HEK293 (cell line): ENCODE measurements around the gene ZBTB17.

Source experiments
- CTCF ChIA-PET: fragments of 350-600 bp; formaldehyde crosslinking; extraction: SDS; loops from one replicate; lab custom pipeline; 2021; ENCODE audit warnings: antibody characterized with exemption; lab: Yijun Ruan, JAX
- POLR2A ChIA-PET: fragments of 300-600 bp; formaldehyde crosslinking; extraction: SDS; loops from one replicate; lab custom pipeline; 2020; ENCODE audit warnings: antibody characterized with exemption, inconsistent platforms; lab: Yijun Ruan, JAX
- H3K27ac ChIP-seq: fragments of 200-500 bp; sonication (Bioruptor generic); 2 replicates; pipeline ENCODE4 v1.5.1; 2014; ENCODE audit warnings: low read depth, low read length, control low read depth, inconsistent platforms; ENCODE audit errors: extremely low read depth
- H3K36me3 ChIP-seq, 2 experiments: fragments of 200-500 bp in 1 of 2; sonication (Bioruptor generic) in 1 of 2; 1 replicate in 1 of 2; 2 replicates in 1 of 2; pipeline ENCODE4 v1.5.1; 2014 to 2017; ENCODE audit warnings: inconsistent platforms in 2 of 2, low read length in 2 of 2; ENCODE audit not compliant: control insufficient read depth in 2 of 2, insufficient read depth in 1 of 2
- H3K4me1 ChIP-seq: fragments of 200-500 bp; sonication (Bioruptor generic); 2 replicates; pipeline ENCODE4 v1.5.1; 2014; ENCODE audit warnings: mild to moderate bottlenecking, low read length, inconsistent platforms; ENCODE audit not compliant: control insufficient read depth, insufficient read depth
- H3K4me3 ChIP-seq: 2 replicates; pipeline ENCODE4 v1.5.1; 2011; ENCODE audit warnings: low read depth, mild to moderate bottlenecking, control low read depth, low read length, moderate library complexity
- H3K9me3 ChIP-seq: fragments of 200-500 bp; sonication (Bioruptor generic); 2 replicates; pipeline ENCODE4 v1.5.1; 2014; ENCODE audit warnings: low read depth, low read length, inconsistent platforms; ENCODE audit not compliant: control insufficient read depth, insufficient read depth
- GLIS1 ChIP-seq: fragments of 450-650 bp; formaldehyde crosslinking; IDR thresholded peaks from 2 replicates; pipeline ENCODE4 v1.5.1; 2016; ENCODE audit warnings: missing biosample characterization, missing genetic modification characterization
- IKZF3 ChIP-seq: fragments of 450-650 bp; IDR thresholded peaks from 2 replicates; pipeline ENCODE4 v1.5.0; 2018; ENCODE audit warnings: missing biosample characterization, mild to moderate bottlenecking, missing genetic modification characterization, moderate library complexity
- RBAK ChIP-seq: fragments of 450-650 bp; formaldehyde crosslinking; IDR thresholded peaks from 2 replicates; pipeline ENCODE4 v1.5.1; 2016; ENCODE audit warnings: missing biosample characterization, missing genetic modification characterization
- SP3 ChIP-seq: fragments of 450-650 bp; formaldehyde crosslinking; IDR thresholded peaks from 2 replicates; pipeline ENCODE4 v1.5.1; 2016; ENCODE audit warnings: missing biosample characterization, missing genetic modification characterization
- TCF7L2 ChIP-seq: IDR thresholded peaks from 2 replicates; pipeline ENCODE4 v1.6.1; 2011; ENCODE audit warnings: low read depth, mild to moderate bottlenecking, inconsistent platforms, low read length, moderate library complexity, borderline replicate concordance
- ZBTB1 ChIP-seq: fragments of 450-650 bp; formaldehyde crosslinking; IDR thresholded peaks from 2 replicates; pipeline ENCODE4 v1.5.1; 2016; ENCODE audit warnings: missing biosample characterization, missing genetic modification characterization
- ZIC2 ChIP-seq: fragments of 450-650 bp; formaldehyde crosslinking; IDR thresholded peaks from 2 replicates; pipeline ENCODE4 v1.5.1; 2016; ENCODE audit warnings: missing biosample characterization, missing genetic modification characterization
- ZNF146 ChIP-seq: fragments of 450-650 bp; formaldehyde crosslinking; IDR thresholded peaks from 2 replicates; pipeline ENCODE4 v1.5.1; 2016; ENCODE audit warnings: missing biosample characterization, missing genetic modification characterization
- ZNF16 ChIP-seq: fragments of 450-650 bp; formaldehyde crosslinking; IDR thresholded peaks from 2 replicates; pipeline ENCODE4 v1.5.1; 2016; ENCODE audit warnings: low read depth, missing biosample characterization, missing genetic modification characterization
- ZNF2 ChIP-seq: fragments of 450-650 bp; formaldehyde crosslinking; IDR thresholded peaks from 2 replicates; pipeline ENCODE4 v1.5.1; 2016; ENCODE audit warnings: missing biosample characterization, missing genetic modification characterization
- ZNF223 ChIP-seq: fragments of 450-650 bp; formaldehyde crosslinking; IDR thresholded peaks from 2 replicates; pipeline ENCODE4 v1.5.1; 2016; ENCODE audit warnings: missing biosample characterization, missing genetic modification characterization
- ZNF274 ChIP-seq, 2 experiments: fragments of 200-500 bp in 1 of 2; fragments of 450-650 bp in 1 of 2; sonication (Bioruptor generic) in 1 of 2; formaldehyde crosslinking in 1 of 2; IDR thresholded peaks; 2 replicates each; pipeline versions ENCODE4 v1.5.1 to v1.6.1; 2014 to 2016; ENCODE audit warnings: borderline replicate concordance in 1 of 2, inconsistent platforms in 1 of 2, low read length in 1 of 2, missing biosample characterization in 1 of 2, missing genetic modification characterization in 1 of 2
- ZNF423 ChIP-seq: fragments of 450-650 bp; formaldehyde crosslinking; IDR thresholded peaks from 2 replicates; pipeline ENCODE4 v1.5.1; 2016; ENCODE audit warnings: missing biosample characterization, missing genetic modification characterization
- ZNF433 ChIP-seq: fragments of 450-650 bp; formaldehyde crosslinking; IDR thresholded peaks from 2 replicates; pipeline ENCODE4 v1.5.1; 2016; ENCODE audit warnings: missing biosample characterization, missing genetic modification characterization, low read depth
- ZNF600 ChIP-seq: fragments of 450-650 bp; formaldehyde crosslinking; IDR thresholded peaks from 2 replicates; pipeline ENCODE4 v1.5.1; 2016; ENCODE audit warnings: missing biosample characterization, missing genetic modification characterization
- ZNF658 ChIP-seq: fragments of 450-650 bp; formaldehyde crosslinking; IDR thresholded peaks from 2 replicates; pipeline ENCODE4; 2016; ENCODE audit warnings: missing biosample characterization, missing genetic modification characterization
- TF ChIP-seq, protein P1 (sequence below): fragments of 450-650 bp; formaldehyde crosslinking; IDR thresholded peaks from 2 replicates; pipeline ENCODE4 v1.5.1; 2016; ENCODE audit warnings: missing biosample characterization, missing genetic modification characterization
- TF ChIP-seq, protein P2 (sequence below): fragments of 450-650 bp; formaldehyde crosslinking; IDR thresholded peaks from 2 replicates; pipeline ENCODE4 v1.5.1; 2016; ENCODE audit warnings: missing biosample characterization, missing genetic modification characterization, low read depth
- TF ChIP-seq, protein P3 (sequence below): fragments of 450-650 bp; formaldehyde crosslinking; IDR thresholded peaks from 2 replicates; pipeline ENCODE4; 2016; ENCODE audit warnings: missing biosample characterization, missing genetic modification characterization
- TF ChIP-seq, protein P4 (sequence below): fragments of 450-650 bp; formaldehyde crosslinking; IDR thresholded peaks from 2 replicates; pipeline ENCODE4 v1.5.1; 2016; ENCODE audit warnings: missing biosample characterization, missing genetic modification characterization, borderline replicate concordance
- TF ChIP-seq, protein P5 (sequence below): fragments of 450-650 bp; formaldehyde crosslinking; IDR thresholded peaks from 2 replicates; pipeline ENCODE4 v1.5.1; 2016; ENCODE audit warnings: missing biosample characterization, missing genetic modification characterization
- TF ChIP-seq, protein P6 (sequence below): fragments of 450-650 bp; formaldehyde crosslinking; conservative IDR thresholded peaks from 2 replicates; pipeline ENCODE4 v1.5.1; 2016; ENCODE audit warnings: low read depth, missing biosample characterization, missing genetic modification characterization

The ZBTB17 gene

DNA sequence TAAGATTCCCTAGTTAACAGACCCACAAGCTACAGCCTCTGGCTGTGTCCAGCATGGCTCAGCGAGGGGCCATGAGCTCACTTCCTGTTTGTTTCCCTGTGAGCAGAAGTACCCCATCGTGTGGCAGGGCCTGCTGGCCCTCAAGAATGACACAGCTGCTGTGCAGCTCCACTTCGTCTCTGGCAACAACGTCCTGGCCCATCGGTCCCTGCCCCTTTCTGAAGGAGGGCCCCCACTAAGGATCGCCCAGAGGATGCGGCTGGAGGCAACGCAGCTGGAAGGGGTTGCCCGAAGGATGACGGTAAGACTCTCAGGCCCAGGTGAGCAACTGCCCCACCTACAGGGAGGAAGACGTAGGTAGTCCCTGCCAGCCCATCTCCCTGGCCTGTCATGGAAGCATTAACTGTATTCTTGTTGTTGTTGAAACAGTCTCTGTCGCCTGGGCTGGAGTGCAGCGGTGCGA, 38.2 kb downstream of the ZBTB17 start:
- Histone ChIP-seq H3K4me1 (no peaks in the 10 kb centered on the region), H3K27ac (no peak overlapping the region), H3K36me3 (peaks cover 7 to 99% of the 10 kb centered on the region in 2 experiments; a peak in 2 of 3 replicates), H3K4me3 (no peak overlapping the region), H3K9me3 (no peaks in the 10 kb centered on the region)
- TF ChIP-seq ZNF16 (no peak; the same call in 1 of the 2 replicates), ZNF2 (tag by site-specific recombination) (0 out of 2 replicates have a peak, but pooled peaks have one; percentile 21), ZNF423 (tag by site-specific recombination) (no peak), ZNF600 (0 out of 2 replicates have a peak, but pooled peaks have one; percentile 23), IKZF3 (tag by site-specific recombination) (no peak), GLIS1 (tag by site-specific recombination) (peak; percentile 34; the same call in 1 of the 2 replicates), ZIC2 (tag by site-specific recombination) (peak; percentile 74), ZNF433 (tag by site-specific recombination) (no peak)
- TF ChIP-seq, protein P1, sequence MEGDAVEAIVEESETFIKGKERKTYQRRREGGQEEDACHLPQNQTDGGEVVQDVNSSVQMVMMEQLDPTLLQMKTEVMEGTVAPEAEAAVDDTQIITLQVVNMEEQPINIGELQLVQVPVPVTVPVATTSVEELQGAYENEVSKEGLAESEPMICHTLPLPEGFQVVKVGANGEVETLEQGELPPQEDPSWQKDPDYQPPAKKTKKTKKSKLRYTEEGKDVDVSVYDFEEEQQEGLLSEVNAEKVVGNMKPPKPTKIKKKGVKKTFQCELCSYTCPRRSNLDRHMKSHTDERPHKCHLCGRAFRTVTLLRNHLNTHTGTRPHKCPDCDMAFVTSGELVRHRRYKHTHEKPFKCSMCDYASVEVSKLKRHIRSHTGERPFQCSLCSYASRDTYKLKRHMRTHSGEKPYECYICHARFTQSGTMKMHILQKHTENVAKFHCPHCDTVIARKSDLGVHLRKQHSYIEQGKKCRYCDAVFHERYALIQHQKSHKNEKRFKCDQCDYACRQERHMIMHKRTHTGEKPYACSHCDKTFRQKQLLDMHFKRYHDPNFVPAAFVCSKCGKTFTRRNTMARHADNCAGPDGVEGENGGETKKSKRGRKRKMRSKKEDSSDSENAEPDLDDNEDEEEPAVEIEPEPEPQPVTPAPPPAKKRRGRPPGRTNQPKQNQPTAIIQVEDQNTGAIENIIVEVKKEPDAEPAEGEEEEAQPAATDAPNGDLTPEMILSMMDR (tag by site-specific recombination): peak; percentile 27; the same call in 1 of the 2 replicates
- TF ChIP-seq, protein P2, sequence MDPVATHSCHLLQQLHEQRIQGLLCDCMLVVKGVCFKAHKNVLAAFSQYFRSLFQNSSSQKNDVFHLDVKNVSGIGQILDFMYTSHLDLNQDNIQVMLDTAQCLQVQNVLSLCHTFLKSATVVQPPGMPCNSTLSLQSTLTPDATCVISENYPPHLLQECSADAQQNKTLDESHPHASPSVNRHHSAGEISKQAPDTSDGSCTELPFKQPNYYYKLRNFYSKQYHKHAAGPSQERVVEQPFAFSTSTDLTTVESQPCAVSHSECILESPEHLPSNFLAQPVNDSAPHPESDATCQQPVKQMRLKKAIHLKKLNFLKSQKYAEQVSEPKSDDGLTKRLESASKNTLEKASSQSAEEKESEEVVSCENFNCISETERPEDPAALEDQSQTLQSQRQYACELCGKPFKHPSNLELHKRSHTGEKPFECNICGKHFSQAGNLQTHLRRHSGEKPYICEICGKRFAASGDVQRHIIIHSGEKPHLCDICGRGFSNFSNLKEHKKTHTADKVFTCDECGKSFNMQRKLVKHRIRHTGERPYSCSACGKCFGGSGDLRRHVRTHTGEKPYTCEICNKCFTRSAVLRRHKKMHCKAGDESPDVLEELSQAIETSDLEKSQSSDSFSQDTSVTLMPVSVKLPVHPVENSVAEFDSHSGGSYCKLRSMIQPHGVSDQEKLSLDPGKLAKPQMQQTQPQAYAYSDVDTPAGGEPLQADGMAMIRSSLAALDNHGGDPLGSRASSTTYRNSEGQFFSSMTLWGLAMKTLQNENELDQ (tag by site-specific recombination): no peak
- CTCF ChIA-PET: interaction anchor here (0.7 to 1.4 kb wide), 6 partner anchors 13 to 130 kb away, joined by 3 to 4 read pairs (median 3); partner anchors contain the start of gene UQCRHL
- POLR2A ChIA-PET: interaction anchor here (0.6 to 1.5 kb wide), 3 partner anchors 12 to 143 kb away, joined by 3 to 4 read pairs (median 3); no protein-coding TSS in a partner anchor

DNA sequence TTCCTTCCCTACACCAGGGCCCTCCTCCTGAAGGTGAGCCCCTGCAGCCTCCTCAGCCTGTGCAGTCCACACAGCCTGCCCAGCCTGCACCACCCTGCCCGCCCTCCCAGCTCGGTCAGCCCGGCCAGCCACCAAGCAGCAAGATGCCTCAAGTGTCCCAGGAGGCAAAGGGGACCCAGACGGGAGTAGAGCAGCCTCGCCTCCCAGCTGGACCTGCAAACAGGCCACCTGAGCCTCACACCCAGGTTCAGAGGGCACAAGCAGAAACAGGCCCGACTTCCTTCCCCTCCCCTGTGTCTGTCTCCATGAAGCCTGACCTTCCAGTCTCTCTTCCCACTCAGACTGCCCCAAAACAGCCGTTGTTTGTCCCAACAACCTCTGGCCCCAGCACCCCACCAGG, 38.8 kb downstream of the ZBTB17 start:
- H3K27ac ChIP-seq: no peak overlapping the region
- no peaks in the 10 kb centered on the region for H3K9me3 ChIP-seq
- CTCF ChIA-PET: interaction anchor here (0.6 to 1.4 kb wide), 6 partner anchors 14 to 130 kb away, joined by 3 to 4 read pairs (median 3); partner anchors contain the start of gene UQCRHL
- POLR2A ChIA-PET: interaction anchor here (1.2 to 1.5 kb wide), 2 partner anchors 13 to 143 kb away, joined by 3 to 4 read pairs; no protein-coding TSS in a partner anchor
- H3K4me3 ChIP-seq: no peak overlapping the region
- H3K36me3 ChIP-seq: peaks cover 7 to 99% of the 10 kb centered on the region in 2 experiments; a peak in 2 of 3 replicates
- H3K4me1 ChIP-seq: no peaks in the 10 kb centered on the region
- TF ChIP-seq, protein P3, sequence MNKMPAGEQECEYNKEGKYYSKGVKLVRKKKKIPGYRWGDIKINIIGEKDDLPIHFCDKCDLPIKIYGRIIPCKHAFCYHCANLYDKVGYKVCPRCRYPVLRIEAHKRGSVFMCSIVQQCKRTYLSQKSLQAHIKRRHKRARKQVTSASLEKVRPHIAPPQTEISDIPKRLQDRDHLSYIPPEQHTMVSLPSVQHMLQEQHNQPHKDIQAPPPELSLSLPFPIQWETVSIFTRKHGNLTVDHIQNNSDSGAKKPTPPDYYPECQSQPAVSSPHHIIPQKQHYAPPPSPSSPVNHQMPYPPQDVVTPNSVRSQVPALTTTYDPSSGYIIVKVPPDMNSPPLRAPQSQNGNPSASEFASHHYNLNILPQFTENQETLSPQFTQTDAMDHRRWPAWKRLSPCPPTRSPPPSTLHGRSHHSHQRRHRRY: no peak
- TF ChIP-seq SP3 (tag by site-specific recombination) (no peak), TCF7L2 (no peak), ZNF223 (tag by site-specific recombination) (peak; percentile 44; the same call in 1 of the 2 replicates), ZBTB1 (no peak), ZNF658 (no peak), RBAK (tag by site-specific recombination) (no peak), ZNF146 (tag by site-specific recombination) (no peak), ZNF274 (IDR thresholded peaks at IDR 0.05; ENCODE audit: low read length) (no peak), ZNF274 (tag by site-specific recombination; IDR thresholded peaks at IDR 0.05; ENCODE audit: borderline replicate concordance) (no peak), ZNF600 (0 out of 2 replicates have a peak, but pooled peaks have one; percentile 5)
- TF ChIP-seq, protein P4, sequence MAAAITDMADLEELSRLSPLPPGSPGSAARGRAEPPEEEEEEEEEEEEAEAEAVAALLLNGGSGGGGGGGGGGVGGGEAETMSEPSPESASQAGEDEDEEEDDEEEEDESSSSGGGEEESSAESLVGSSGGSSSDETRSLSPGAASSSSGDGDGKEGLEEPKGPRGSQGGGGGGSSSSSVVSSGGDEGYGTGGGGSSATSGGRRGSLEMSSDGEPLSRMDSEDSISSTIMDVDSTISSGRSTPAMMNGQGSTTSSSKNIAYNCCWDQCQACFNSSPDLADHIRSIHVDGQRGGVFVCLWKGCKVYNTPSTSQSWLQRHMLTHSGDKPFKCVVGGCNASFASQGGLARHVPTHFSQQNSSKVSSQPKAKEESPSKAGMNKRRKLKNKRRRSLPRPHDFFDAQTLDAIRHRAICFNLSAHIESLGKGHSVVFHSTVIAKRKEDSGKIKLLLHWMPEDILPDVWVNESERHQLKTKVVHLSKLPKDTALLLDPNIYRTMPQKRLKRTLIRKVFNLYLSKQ (tag by site-specific recombination): no peak
- TF ChIP-seq, protein P5, sequence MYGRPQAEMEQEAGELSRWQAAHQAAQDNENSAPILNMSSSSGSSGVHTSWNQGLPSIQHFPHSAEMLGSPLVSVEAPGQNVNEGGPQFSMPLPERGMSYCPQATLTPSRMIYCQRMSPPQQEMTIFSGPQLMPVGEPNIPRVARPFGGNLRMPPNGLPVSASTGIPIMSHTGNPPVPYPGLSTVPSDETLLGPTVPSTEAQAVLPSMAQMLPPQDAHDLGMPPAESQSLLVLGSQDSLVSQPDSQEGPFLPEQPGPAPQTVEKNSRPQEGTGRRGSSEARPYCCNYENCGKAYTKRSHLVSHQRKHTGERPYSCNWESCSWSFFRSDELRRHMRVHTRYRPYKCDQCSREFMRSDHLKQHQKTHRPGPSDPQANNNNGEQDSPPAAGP (tag by site-specific recombination): no peak
- TF ChIP-seq, protein P6, sequence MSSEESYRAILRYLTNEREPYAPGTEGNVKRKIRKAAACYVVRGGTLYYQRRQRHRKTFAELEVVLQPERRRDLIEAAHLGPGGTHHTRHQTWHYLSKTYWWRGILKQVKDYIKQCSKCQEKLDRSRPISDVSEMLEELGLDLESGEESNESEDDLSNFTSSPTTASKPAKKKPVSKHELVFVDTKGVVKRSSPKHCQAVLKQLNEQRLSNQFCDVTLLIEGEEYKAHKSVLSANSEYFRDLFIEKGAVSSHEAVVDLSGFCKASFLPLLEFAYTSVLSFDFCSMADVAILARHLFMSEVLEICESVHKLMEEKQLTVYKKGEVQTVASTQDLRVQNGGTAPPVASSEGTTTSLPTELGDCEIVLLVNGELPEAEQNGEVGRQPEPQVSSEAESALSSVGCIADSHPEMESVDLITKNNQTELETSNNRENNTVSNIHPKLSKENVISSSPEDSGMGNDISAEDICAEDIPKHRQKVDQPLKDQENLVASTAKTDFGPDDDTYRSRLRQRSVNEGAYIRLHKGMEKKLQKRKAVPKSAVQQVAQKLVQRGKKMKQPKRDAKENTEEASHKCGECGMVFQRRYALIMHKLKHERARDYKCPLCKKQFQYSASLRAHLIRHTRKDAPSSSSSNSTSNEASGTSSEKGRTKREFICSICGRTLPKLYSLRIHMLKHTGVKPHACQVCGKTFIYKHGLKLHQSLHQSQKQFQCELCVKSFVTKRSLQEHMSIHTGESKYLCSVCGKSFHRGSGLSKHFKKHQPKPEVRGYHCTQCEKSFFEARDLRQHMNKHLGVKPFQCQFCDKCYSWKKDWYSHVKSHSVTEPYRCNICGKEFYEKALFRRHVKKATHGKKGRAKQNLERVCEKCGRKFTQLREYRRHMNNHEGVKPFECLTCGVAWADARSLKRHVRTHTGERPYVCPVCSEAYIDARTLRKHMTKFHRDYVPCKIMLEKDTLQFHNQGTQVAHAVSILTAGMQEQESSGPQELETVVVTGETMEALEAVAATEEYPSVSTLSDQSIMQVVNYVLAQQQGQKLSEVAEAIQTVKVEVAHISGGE (tag by site-specific recombination): no peak
